HL-60 (cell line): ENCODE measurements around the gene POU2AF1.

Source experiments
- CTCF ChIP-seq: IDR thresholded peaks from one replicate; pipeline ENCODE4 v1.5.1; 2011; ENCODE audit warnings: low read length, control low read depth, inconsistent platforms; ENCODE audit not compliant: insufficient read depth
- GABPA ChIP-seq: IDR thresholded peaks from 2 replicates; pipeline ENCODE4 v1.6.1; 2012; ENCODE audit warnings: low read depth
- POLR2AphosphoS5 ChIP-seq: IDR thresholded peaks from 2 replicates; pipeline ENCODE4 v1.6.1; 2012; ENCODE audit warnings: low read depth
- REST ChIP-seq: IDR thresholded peaks from 2 replicates; pipeline ENCODE4 v1.6.1; 2012; ENCODE audit warnings: low read depth; ENCODE audit not compliant: insufficient replicate concordance
- SPI1 ChIP-seq: IDR thresholded peaks from 2 replicates; pipeline ENCODE4 v1.6.1; 2012; ENCODE audit warnings: low read depth, mild to moderate bottlenecking, borderline replicate concordance

GRCh38 chr11:111354601-111354891, 24.5 kb downstream of the POU2AF1 start:
- TF ChIP-seq CTCF, result no peak
- no peak for TF ChIP-seq SPI1
- no peak for TF ChIP-seq POLR2AphosphoS5
- no peak for TF ChIP-seq REST
- no peak for TF ChIP-seq GABPA
